ENCODE results near the gene SYNDIG1.

Gene SYNDIG1

GRCh38 chr20:24469116-24469893 lies at the start of gene SYNDIG1:
TSS of gene SYNDIG1 (plus strand) at chr20:24469629. CDS start at chr20:24543098, 73,469 bp downstream.
- TF ChIP-seq ELF4 (IDR thresholded peaks at IDR 0.05) (no peak), BHLHE40 (IDR thresholded peaks at IDR 0.05; ENCODE audit: borderline replicate concordance) (no peak), LEF1 (IDR thresholded peaks at IDR 0.05; ENCODE audit: borderline replicate concordance) (no peak), FOXA1 (IDR thresholded peaks at IDR 0.05) (no peak), NFRKB (IDR thresholded peaks at IDR 0.05) (no peak), TARDBP (IDR thresholded peaks at IDR 0.05) (no peak), FOXK2 (IDR thresholded peaks at IDR 0.05) (no peak), ARNT (IDR thresholded peaks at IDR 0.05) (no peak), CTBP1 (IDR thresholded peaks at IDR 0.05; ENCODE audit: borderline replicate concordance) (no peak), SP1 (IDR thresholded peaks at IDR 0.05) (no peak), SUZ12 (IDR thresholded peaks at IDR 0.05) (no peak), ZNF384 (IDR thresholded peaks at IDR 0.05) (no peak), FOXM1 (IDR thresholded peaks at IDR 0.05; ENCODE audit: borderline replicate concordance) (no peak), HDGF (IDR thresholded peaks at IDR 0.05; ENCODE audit: borderline replicate concordance) (no peak), L3MBTL2 (conservative IDR thresholded peaks at IDR 0.05) (no peak)
- TF ChIP-seq, protein P1, sequence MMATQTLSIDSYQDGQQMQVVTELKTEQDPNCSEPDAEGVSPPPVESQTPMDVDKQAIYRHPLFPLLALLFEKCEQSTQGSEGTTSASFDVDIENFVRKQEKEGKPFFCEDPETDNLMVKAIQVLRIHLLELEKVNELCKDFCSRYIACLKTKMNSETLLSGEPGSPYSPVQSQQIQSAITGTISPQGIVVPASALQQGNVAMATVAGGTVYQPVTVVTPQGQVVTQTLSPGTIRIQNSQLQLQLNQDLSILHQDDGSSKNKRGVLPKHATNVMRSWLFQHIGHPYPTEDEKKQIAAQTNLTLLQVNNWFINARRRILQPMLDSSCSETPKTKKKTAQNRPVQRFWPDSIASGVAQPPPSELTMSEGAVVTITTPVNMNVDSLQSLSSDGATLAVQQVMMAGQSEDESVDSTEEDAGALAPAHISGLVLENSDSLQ (IDR thresholded peaks at IDR 0.05): no peak
- ChIA-PET POLR2A (interaction anchor here (1.1 to 1.4 kb wide), 2 partner anchors 12 to 34 kb away, joined by 5 read pairs; no protein-coding TSS in a partner anchor), CTCF (no interaction called here)
- DNase-seq (ENCODE audit: extremely low spot score): peak; percentile 12

DNA sequence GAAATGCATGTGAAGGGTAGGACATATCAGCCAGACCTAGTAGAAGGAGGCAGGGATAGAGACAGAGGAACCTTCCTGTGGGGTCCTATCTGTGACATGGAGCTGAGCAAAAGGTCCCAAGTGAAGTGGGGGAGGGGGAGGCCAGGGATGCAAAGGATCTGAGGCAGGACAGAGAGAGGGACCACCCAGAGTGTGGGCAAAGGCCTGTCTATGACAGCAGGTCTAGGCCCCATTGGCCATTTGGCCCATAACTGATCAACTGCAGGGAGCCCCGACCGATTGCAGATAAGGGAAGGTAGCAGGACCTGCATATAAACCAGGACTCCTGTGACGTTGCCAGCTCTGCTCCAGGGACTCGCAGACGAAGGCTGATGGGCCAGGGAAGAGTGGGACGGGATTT lies 49.6 kb upstream of the SYNDIG1 start:
- DNase-seq (ENCODE audit: extremely low spot score): no peak
- TF ChIP-seq HDGF (IDR thresholded peaks at IDR 0.05; ENCODE audit: borderline replicate concordance): no peak
- TF ChIP-seq NFRKB (IDR thresholded peaks at IDR 0.05): no peak
- no peak for TF ChIP-seq SP1 (IDR thresholded peaks at IDR 0.05)
- TF ChIP-seq, protein P1 (IDR thresholded peaks at IDR 0.05): no peak
- TF ChIP-seq ARNT (IDR thresholded peaks at IDR 0.05): no peak
- no peak for TF ChIP-seq ELF4 (IDR thresholded peaks at IDR 0.05)
- TF ChIP-seq FOXA1 (IDR thresholded peaks at IDR 0.05): no peak
- TF ChIP-seq TARDBP (IDR thresholded peaks at IDR 0.05): no peak
- CTCF ChIA-PET: no interaction called here
- POLR2A ChIA-PET: no interaction called here

DNA sequence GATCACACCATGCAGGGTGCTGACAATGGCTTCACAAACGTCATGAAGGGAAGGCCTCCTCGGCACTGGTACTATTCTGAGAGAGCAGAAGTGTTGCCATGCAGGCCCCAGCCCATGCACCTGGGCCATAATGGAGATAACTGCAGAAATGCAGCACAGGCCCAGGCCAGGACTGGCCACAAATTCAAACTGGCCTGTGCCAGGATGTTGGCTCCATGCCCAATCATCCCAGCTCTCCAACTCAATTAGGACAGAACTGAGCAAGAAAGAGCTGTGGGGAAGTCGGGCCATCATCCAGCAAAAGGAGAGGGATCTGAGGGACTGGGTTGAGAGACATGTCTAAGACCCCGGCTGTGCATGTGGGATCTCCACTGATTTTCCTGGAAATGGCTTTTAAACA lies 48.9 kb upstream of the SYNDIG1 start:
- POLR2A ChIA-PET: no interaction called here
- TF ChIP-seq FOXM1 (IDR thresholded peaks at IDR 0.05; ENCODE audit: borderline replicate concordance): no peak
- TF ChIP-seq, protein P1 (IDR thresholded peaks at IDR 0.05): no peak
- DNase-seq (ENCODE audit: extremely low spot score): no peak
- CTCF ChIA-PET: no interaction called here

DNA sequence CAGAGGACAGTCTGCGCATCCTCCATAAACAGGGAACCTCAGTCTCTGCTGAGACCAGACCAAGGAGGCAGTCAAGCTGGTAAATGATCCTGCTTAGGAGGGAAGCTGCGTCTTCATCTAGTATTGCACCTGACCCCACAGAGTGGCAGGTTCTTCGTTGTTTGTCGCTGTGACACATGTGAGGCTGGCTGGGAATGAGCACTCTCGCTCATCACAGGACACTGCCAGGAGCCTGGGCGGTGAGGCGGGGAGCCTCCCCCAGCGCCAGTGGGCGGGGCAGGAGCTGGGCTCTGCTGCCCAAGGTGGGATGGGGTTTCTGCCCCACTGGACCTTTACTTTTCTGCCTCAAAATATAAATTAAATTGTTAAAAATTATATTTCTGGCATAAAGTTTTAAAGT lies 48.4 kb upstream of the SYNDIG1 start:
- DNase-seq (ENCODE audit: extremely low spot score): no peak
- POLR2A ChIA-PET: no interaction called here
- CTCF ChIA-PET: no interaction called here
- TF ChIP-seq, protein P1 (IDR thresholded peaks at IDR 0.05): no peak
- TF ChIP-seq LEF1 (IDR thresholded peaks at IDR 0.05; ENCODE audit: borderline replicate concordance) (no peak), BHLHE40 (IDR thresholded peaks at IDR 0.05; ENCODE audit: borderline replicate concordance) (no peak), CTBP1 (IDR thresholded peaks at IDR 0.05; ENCODE audit: borderline replicate concordance) (no peak), HDGF (IDR thresholded peaks at IDR 0.05; ENCODE audit: borderline replicate concordance) (no peak), FOXM1 (IDR thresholded peaks at IDR 0.05; ENCODE audit: borderline replicate concordance) (no peak), NFRKB (IDR thresholded peaks at IDR 0.05) (no peak), FOXK2 (IDR thresholded peaks at IDR 0.05) (no peak), ELF4 (IDR thresholded peaks at IDR 0.05) (no peak), L3MBTL2 (conservative IDR thresholded peaks at IDR 0.05) (no peak)

DNA sequence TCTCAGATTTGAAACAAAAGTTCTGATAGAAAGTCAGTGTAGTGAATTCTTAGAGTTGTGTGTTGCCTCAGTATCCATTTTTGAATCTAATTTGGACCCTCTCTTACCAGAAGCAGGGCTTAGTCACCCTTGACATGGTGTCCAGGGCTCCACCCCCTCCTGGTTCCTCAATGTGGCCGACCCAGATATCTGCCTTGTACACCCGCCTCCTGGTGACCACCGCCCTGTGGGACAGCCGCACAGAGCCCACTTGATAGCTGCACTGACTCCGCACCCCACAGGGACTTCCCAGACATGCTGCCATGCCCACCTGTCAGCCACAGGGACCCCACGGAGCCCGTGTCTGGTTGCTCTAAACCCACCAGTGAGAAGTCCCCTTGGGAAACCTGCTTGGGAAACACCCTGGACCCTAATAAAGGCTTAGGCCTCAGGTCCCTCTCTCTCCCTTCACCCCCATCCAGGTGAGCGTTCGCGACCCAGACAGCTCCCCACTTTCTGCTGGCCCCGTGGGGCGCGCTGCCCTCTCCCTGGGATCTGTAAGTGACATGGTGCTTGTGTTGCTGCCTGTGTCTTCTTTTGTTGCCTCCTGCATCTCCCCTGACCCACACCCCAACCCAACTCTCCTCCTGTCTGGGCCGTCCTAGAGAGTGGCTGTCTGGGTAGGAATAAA lies 47.2 kb upstream of the SYNDIG1 start:
- POLR2A ChIA-PET: no interaction called here
- TF ChIP-seq CTBP1 (IDR thresholded peaks at IDR 0.05; ENCODE audit: borderline replicate concordance) (no peak), ZNF384 (IDR thresholded peaks at IDR 0.05) (no peak), ARNT (IDR thresholded peaks at IDR 0.05) (no peak), FOXA1 (IDR thresholded peaks at IDR 0.05) (no peak), FOXK2 (IDR thresholded peaks at IDR 0.05) (no peak), ELF4 (IDR thresholded peaks at IDR 0.05) (no peak), LEF1 (IDR thresholded peaks at IDR 0.05; ENCODE audit: borderline replicate concordance) (no peak), HDGF (IDR thresholded peaks at IDR 0.05; ENCODE audit: borderline replicate concordance) (no peak), FOXM1 (IDR thresholded peaks at IDR 0.05; ENCODE audit: borderline replicate concordance) (no peak), SUZ12 (IDR thresholded peaks at IDR 0.05) (no peak), TARDBP (IDR thresholded peaks at IDR 0.05) (no peak), SP1 (IDR thresholded peaks at IDR 0.05) (no peak), NFRKB (IDR thresholded peaks at IDR 0.05) (no peak), BHLHE40 (IDR thresholded peaks at IDR 0.05; ENCODE audit: borderline replicate concordance) (no peak)
- TF ChIP-seq, protein P1 (IDR thresholded peaks at IDR 0.05): no peak
- CTCF ChIA-PET: no interaction called here
- no peak for DNase-seq (ENCODE audit: extremely low spot score)
